WTC11 (cell line): ENCODE results near the gene PARP2. TPM values are rescaled to one million over a fixed set of nuclear protein-coding genes. Genes with fewer than 3 reads are reported as not detected.

ENCODE experiments used
- ATAC-seq: fragments of 200-7000 bp; cut with Tn5 transposase; 2 replicates; pipeline ENCODE4 v1.10.0; 2021; ENCODE audit warnings: mild to moderate bottlenecking, moderate library complexity
- CTCF ChIA-PET: fragments of 300-600 bp; sonication (Branson Sonifier 250); formaldehyde crosslinking; loops from one replicate; lab custom pipeline; 2021; ENCODE audit warnings: antibody characterized with exemption; lab: Charles Lee
- POLR2A ChIA-PET: fragments of 350-600 bp; sonication (Branson Sonifier 250); formaldehyde crosslinking; loops from one replicate; lab custom pipeline; 2021; ENCODE audit warnings: antibody characterized with exemption; lab: Charles Lee
- DNase-seq: peaks from one replicate; pipeline ENCODE4 v3.0.0; 2021; ENCODE audit warnings: low spot score
- H3K27ac Mint-ChIP-seq: 2 replicates; pipeline ENCODE4 v1.8.0; 2021; ENCODE audit warnings: mixed read lengths
- H3K27me3 Mint-ChIP-seq: 2 replicates; pipeline ENCODE4 v1.8.0; 2021; ENCODE audit warnings: low read depth, mild to moderate bottlenecking, moderate library complexity, mixed read lengths
- H3K36me3 Mint-ChIP-seq: 2 replicates; pipeline ENCODE4 v1.8.0; 2021; ENCODE audit warnings: mixed read lengths
- H3K4me1 Mint-ChIP-seq: 2 replicates; pipeline ENCODE4 v1.8.0; 2022; ENCODE audit warnings: mixed read lengths
- H3K4me3 Mint-ChIP-seq: 2 replicates; pipeline ENCODE4 v1.8.0; 2021; ENCODE audit warnings: mild to moderate bottlenecking, moderate library complexity, mixed read lengths
- H3K9me3 Mint-ChIP-seq: 2 replicates; pipeline ENCODE4 v1.8.0; 2021; ENCODE audit warnings: mixed read lengths
- CDX4 ChIP-seq: fragments of 250-450 bp; sonication (Bioruptor Pico); IDR thresholded peaks from 2 replicates; pipeline ENCODE4 v1.9.0; 2021; ENCODE audit warnings: moderate library complexity, mild to moderate bottlenecking, inconsistent platforms, borderline replicate concordance
- ELF4 ChIP-seq: sonication (generic); formaldehyde crosslinking; IDR thresholded peaks from 2 replicates; pipeline ENCODE4 v1.8.1; 2022; ENCODE audit warnings: low read depth, mild to moderate bottlenecking, moderate library complexity, missing genetic modification reagents
- ESRRA ChIP-seq: sonication (generic); formaldehyde crosslinking; IDR thresholded peaks from 2 replicates; pipeline ENCODE4 v1.8.1; 2022; ENCODE audit warnings: mild to moderate bottlenecking, missing genetic modification reagents, borderline replicate concordance
- GABPB1 ChIP-seq: sonication (generic); formaldehyde crosslinking; IDR thresholded peaks from 2 replicates; pipeline ENCODE4 v1.8.1; 2023; ENCODE audit warnings: mild to moderate bottlenecking, missing genetic modification reagents
- GRHL2 ChIP-seq: fragments of 250-450 bp; sonication (Bioruptor Pico); IDR thresholded peaks from 2 replicates; pipeline ENCODE4 v1.8.0; 2022; ENCODE audit warnings: mild to moderate bottlenecking, moderate library complexity; ENCODE audit not compliant: insufficient replicate concordance, severe bottlenecking
- HMGA2 ChIP-seq: fragments of 250-450 bp; sonication (Bioruptor Pico); IDR thresholded peaks from 2 replicates; pipeline ENCODE4 v1.4.0; 2021; ENCODE audit warnings: mild to moderate bottlenecking, moderate library complexity
- IRF2 ChIP-seq: sonication (generic); formaldehyde crosslinking; IDR thresholded peaks from 2 replicates; pipeline ENCODE4 v1.8.0; 2022; ENCODE audit warnings: low read depth, missing genetic modification reagents, borderline replicate concordance
- JAZF1 ChIP-seq: fragments of 250-450 bp; sonication (Bioruptor Pico); IDR thresholded peaks from 2 replicates; pipeline ENCODE4 v1.9.0; 2021; ENCODE audit warnings: moderate library complexity, mild to moderate bottlenecking, inconsistent platforms
- MAX ChIP-seq: sonication (generic); formaldehyde crosslinking; IDR thresholded peaks from 2 replicates; pipeline ENCODE4 v1.8.0; 2022; ENCODE audit warnings: mild to moderate bottlenecking, missing genetic modification reagents
- NR2C2 ChIP-seq: sonication (generic); formaldehyde crosslinking; IDR thresholded peaks from 2 replicates; pipeline ENCODE4 v1.8.0; 2022; ENCODE audit warnings: mild to moderate bottlenecking, missing genetic modification reagents
- NR3C1 ChIP-seq: sonication (generic); formaldehyde crosslinking; conservative IDR thresholded peaks from 2 replicates; pipeline ENCODE4 v1.8.1; 2023; ENCODE audit warnings: low read depth, mild to moderate bottlenecking, missing genetic modification reagents
- PREB ChIP-seq: sonication (generic); formaldehyde crosslinking; IDR thresholded peaks from 2 replicates; pipeline ENCODE4 v1.8.1; 2022; ENCODE audit warnings: mild to moderate bottlenecking, missing genetic modification reagents, moderate library complexity, borderline replicate concordance
- SOX15 ChIP-seq: fragments of 250-450 bp; sonication (Bioruptor Pico); IDR thresholded peaks from 2 replicates; pipeline ENCODE4 v1.9.0; 2021; ENCODE audit warnings: mild to moderate bottlenecking
- STAT6 ChIP-seq: sonication (generic); formaldehyde crosslinking; conservative IDR thresholded peaks from 2 replicates; pipeline ENCODE4 v1.8.1; 2023; ENCODE audit warnings: mild to moderate bottlenecking, low read depth, missing genetic modification reagents, moderate library complexity
- TEAD1 ChIP-seq: sonication (generic); formaldehyde crosslinking; IDR thresholded peaks from 2 replicates; pipeline ENCODE4 v1.8.0; 2022; ENCODE audit warnings: mild to moderate bottlenecking, missing genetic modification reagents
- USF1 ChIP-seq: sonication (generic); formaldehyde crosslinking; IDR thresholded peaks from 2 replicates; pipeline ENCODE4 v1.8.0; 2022; ENCODE audit warnings: mild to moderate bottlenecking, missing genetic modification reagents
- ZBTB21 ChIP-seq: sonication (generic); formaldehyde crosslinking; IDR thresholded peaks from 2 replicates; pipeline ENCODE4 v1.8.1; 2023; ENCODE audit warnings: mild to moderate bottlenecking, missing genetic modification reagents, borderline replicate concordance
- ZNF263 ChIP-seq: sonication (generic); formaldehyde crosslinking; IDR thresholded peaks from 2 replicates; pipeline ENCODE4 v1.8.1; 2022; ENCODE audit warnings: low read depth, mild to moderate bottlenecking, moderate library complexity, missing genetic modification reagents
- ZNF317 ChIP-seq: sonication (generic); formaldehyde crosslinking; IDR thresholded peaks from 2 replicates; pipeline ENCODE4 v1.8.1; 2023; ENCODE audit warnings: low read depth, mild to moderate bottlenecking, moderate library complexity, missing genetic modification reagents, borderline replicate concordance
- ZNF425 ChIP-seq: fragments of 250-450 bp; sonication (Bioruptor Pico); conservative IDR thresholded peaks from 2 replicates; pipeline ENCODE4 v1.9.0; 2021; ENCODE audit warnings: mild to moderate bottlenecking
- ZNF512 ChIP-seq: sonication (generic); formaldehyde crosslinking; IDR thresholded peaks from 2 replicates; pipeline ENCODE4 v1.8.1; 2022; ENCODE audit warnings: missing genetic modification reagents, borderline replicate concordance
- ZSCAN18 ChIP-seq: fragments of 250-450 bp; sonication (Bioruptor Pico); IDR thresholded peaks from 2 replicates; pipeline ENCODE4 v2.1.2; 2022; ENCODE audit warnings: mild to moderate bottlenecking, moderate library complexity
- total RNA-seq: library from RNA; stranded (reverse); gene quantifications from 3 replicates; pipeline ENCODE4 v1.2.3, GENCODE V29; 2021

PARP2 gene
- total RNA-seq, 1 experiment from 2014 or later, result 37.1 TPM

GRCh38 chr14:20376071-20376588 is 32.7 kb downstream of the PARP2 start (continued):
- TF ChIP-seq USF1 (CRISPR knock-in tag) (no peak), ZNF317 (CRISPR knock-in tag) (no peak), ZBTB21 (CRISPR knock-in tag) (no peak)

GRCh38 chr14:20377171-20377570 is 33.7 kb downstream of the PARP2 start:
- ChIA-PET CTCF (no interaction called here), POLR2A (no interaction called here)
- H3K27ac Mint-ChIP-seq, result no peak overlapping the region
- no peak overlapping the region for H3K4me3 Mint-ChIP-seq
- no peaks in the 10 kb centered on the region for H3K27me3 Mint-ChIP-seq
- no peaks in the 10 kb centered on the region for H3K4me1 Mint-ChIP-seq
- TF ChIP-seq ELF4, result no peak
- no peak for TF ChIP-seq PREB (CRISPR knock-in tag)
- TF ChIP-seq MAX, result no peak
- TF ChIP-seq ZNF425 (CRISPR knock-in tag), result no peak
- TF ChIP-seq GABPB1, result no peak
- no peak for TF ChIP-seq NR2C2 (CRISPR knock-in tag)
- no peak for TF ChIP-seq ZNF512 (CRISPR knock-in tag)
- no peak for TF ChIP-seq CDX4 (CRISPR knock-in tag)
- no peak for TF ChIP-seq HMGA2 (CRISPR knock-in tag)
- TF ChIP-seq NR3C1 (CRISPR knock-in tag), result no peak
- TF ChIP-seq ESRRA, result no peak
- no peak for TF ChIP-seq SOX15 (CRISPR knock-in tag)
- no peak for TF ChIP-seq IRF2
- TF ChIP-seq TEAD1 (CRISPR knock-in tag), result no peak
- TF ChIP-seq STAT6 (CRISPR knock-in tag), result no peak
- TF ChIP-seq ZNF263 (CRISPR knock-in tag), result no peak
- no peak for TF ChIP-seq GRHL2
- no peak for TF ChIP-seq ZSCAN18
- TF ChIP-seq JAZF1 (CRISPR knock-in tag), result no peak
- no peak for ATAC-seq
- H3K36me3 Mint-ChIP-seq, result peaks cover 37% of the 10 kb centered on the region
- no peaks in the 10 kb centered on the region for H3K9me3 Mint-ChIP-seq
- no peak for DNase-seq
